SHP77 (cell line): ENCODE results near the gene PCBP4.

ENCODE experiments used
- DNase-seq, 2 experiments: peaks; one replicate each; lab custom pipeline; 2025; lab: John Stamatoyannopoulos, UW

Gene PCBP4

DNA sequence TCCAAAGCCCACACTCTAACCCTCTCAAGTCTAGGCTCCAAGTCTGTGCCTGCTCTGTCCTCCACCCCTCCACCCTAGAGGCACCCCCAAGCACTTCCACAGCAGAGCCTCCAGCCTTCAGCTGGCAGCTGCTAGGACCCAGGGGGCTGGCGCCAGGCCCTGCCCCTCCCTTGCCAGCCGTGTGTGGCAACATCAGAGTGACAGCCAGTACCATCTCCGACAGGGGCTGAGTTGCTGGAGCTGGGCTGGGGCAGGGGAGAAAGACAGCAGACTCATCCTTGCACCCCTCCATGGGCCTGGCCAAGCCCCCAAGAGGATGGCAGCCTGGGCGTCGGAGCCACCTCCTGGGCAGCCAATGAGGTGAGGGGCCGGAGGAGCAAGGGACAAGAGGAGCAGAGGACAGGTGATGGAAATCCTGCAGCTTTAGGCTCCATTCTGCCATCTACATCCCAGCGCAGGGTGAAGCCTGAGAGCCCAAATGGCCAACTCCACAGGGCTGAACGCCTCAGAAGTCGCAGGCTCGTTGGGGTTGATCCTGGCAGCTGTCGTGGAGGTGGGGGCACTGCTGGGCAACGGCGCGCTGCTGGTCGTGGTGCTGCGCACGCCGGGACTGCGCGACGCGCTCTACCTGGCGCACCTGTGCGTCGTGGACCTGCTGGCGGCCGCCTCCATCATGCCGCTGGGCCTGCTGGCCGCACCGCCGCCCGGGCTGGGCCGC is 11.9 kb downstream of the PCBP4 start, which contains the start of gene GPR62:
TSS of gene GPR62 (plus strand) at position 207 of the 718 bp plus-strand sequence. CDS start at position 479, 272 bp downstream.
- DNase-seq = peak in 1 of 2 experiments; percentile 25

DNA sequence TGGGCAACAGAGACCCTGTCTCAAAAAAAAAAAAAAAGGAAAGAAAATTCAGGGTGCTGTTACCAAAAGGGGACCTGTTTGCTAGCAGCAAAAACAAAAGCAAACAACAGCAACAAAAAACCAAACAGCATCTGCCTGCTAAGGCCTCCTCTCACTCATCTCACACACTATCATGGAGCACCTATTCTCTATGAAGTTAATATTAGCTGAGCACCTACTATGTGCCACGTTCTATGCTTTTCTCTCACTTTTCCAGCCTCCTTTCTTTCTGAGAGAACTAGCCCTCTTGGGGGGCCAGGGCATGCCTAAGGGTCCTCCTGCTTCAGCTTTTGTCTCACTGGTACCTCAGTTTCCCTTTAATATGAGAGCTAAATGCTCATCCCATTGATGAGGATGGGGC is 12.5 kb downstream of the PCBP4 start:
- DNase-seq = no peak

DNA sequence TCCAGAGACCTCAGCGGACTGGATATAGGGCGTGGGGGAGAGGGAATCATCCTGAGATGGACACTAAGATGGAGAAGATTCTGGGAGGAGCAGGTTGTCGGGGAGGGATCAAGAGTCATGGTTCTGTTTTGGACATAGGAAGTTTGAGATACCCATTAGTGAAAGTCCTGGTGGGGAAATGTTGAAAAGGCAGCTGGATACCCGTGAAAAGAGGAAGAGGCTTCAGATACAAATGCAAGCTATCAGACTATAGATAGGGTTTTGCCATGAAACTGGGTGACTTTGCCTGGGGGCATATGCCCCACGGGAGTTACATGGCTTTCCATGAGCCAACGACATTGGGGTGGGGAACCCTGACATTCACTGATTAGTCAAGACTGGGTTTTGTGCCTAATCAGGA is 13.1 kb downstream of the PCBP4 start:
- no peak for DNase-seq

DNA sequence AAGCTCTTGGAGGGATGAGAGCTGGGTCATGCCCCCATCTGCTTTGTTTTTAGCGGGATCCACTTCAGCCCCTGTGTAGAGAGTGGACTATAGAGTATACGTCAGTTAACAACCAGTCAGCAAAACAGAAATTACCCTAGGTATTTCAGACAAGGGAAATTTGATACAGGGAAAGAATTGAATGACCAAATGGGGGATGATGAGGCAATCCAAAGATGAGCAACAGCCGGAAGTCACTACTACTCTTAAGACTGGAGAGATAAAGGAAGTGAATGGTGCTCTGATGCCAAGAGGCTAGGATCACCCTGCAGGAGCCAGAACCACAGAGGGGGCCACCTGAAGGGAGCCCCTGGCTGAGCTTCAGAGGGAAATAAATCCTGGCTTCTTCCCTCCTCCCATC is 13.8 kb downstream of the PCBP4 start:
- DNase-seq = peak in 1 of 2 experiments; percentile 18

DNA sequence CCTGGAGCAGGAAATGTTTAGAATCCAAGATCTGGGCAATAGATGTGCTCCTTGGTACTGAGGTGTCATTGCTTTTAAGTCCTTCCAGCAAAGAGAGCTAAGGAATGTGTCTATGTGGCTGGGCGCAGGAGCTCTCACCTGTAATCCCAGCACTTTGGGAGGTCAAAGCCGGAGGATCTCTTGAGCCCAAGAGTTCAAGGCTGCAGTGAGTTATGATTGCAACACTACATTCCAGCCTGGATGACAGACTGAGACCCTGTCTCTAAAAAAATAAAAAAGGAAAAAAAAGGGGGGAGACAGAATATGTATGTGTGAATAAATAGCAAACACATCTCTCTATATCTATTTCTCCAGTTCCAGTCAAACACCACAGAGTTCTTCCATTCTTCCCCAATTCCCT is 16.4 kb downstream of the PCBP4 start:
- DNase-seq = no peak

DNA sequence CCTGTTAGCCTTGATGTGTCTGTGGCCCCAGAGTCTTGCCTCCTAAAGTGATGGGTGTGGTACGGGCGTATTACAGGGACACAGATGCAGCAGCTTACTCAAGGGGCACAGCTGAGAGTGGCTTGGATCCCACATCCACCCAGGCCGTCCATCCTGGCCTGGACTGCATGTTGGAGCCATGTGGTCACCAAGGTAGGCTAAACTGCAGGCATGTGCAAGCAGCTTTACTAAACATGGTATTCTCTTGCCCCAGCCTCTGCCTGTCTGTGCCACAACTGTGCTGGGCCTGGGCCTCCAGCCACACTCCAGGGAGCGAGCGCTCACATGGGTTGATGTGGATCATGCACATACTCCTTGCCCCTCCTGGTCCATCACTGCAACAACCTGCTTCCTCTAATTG is 18.1 kb downstream of the PCBP4 start:
- no peak for DNase-seq

DNA sequence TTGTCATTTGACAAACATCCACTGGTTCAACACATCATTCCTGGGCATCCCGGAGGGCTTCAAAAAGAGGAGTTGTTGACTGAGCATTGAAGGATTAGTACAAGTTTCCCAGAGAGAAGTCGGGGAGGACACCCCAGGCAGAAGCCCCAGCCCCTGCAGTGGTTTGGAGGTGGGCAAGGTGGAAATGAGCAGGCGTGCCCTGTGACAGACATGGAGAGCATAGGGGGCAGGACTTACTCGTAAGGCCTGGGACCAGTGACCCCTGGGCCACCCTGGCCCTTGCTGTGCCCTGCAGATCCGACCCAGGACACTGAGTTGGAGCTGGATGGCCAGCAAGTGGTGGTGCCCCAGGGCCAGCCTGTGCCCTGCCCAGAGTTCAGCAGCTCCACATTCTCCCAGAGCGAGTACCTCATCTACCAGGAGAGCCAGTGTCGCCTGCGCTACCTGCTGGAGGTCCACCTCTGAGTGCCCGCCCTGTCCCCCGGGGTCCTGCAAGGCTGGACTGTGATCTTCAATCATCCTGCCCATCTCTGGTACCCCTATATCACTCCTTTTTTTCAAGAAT is 19.2 kb downstream of the PCBP4 start:
- no peak for DNase-seq

DNA sequence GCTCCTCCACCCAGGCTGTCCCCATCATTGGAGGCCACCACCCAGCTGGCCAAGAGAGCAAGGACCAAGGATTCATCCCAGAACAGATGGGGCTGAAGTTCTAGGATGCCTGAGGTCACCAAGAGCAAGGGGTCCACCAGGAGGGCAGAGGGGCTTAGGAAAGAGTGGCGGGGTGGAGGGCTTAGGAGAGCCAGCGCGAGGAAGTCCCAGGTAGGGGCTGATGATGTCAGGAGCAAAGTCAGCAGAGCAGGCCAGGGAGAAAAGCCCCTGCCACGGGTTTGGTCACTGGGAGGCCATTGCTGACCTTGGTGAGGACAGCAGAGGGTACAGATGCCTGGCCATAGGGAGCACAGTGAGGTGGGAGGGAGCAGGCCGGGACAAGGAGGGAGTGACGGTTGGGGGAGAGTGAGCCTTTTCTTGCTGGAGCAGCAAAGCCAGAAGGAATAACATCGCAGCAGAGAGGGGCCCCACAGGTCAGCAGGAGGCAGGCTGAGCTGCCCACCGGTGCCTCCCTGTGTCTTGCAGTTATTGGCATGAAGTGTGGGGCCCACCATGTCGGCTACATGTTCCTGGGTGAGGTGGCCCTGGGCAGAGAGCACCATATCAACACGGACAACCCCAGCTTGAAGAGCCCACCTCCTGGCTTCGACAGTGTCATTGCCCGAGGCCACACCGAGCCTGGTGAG is 19.9 kb downstream of the PCBP4 start:
- DNase-seq = no peak

DNA sequence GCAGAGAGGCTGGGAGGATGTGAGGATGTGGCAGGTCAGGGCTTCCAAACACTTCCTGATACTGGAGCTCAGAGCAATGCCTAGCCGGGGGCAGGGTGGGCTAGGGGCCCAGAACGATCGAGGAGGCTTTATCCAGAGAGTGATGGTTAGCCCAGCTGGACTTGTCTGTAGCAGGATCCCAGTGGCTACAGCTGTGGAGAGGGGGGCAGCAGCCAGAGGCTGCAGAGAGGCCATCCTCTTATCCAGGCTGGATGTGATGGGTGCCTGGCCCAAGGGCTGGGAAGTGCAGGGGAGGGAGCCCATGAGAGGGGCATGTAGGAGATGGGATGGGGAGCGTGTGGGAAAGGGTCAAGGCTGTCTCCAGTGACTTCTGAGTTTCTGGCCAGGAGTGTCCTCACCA is 20.5 kb downstream of the PCBP4 start:
- no peak for DNase-seq

DNA sequence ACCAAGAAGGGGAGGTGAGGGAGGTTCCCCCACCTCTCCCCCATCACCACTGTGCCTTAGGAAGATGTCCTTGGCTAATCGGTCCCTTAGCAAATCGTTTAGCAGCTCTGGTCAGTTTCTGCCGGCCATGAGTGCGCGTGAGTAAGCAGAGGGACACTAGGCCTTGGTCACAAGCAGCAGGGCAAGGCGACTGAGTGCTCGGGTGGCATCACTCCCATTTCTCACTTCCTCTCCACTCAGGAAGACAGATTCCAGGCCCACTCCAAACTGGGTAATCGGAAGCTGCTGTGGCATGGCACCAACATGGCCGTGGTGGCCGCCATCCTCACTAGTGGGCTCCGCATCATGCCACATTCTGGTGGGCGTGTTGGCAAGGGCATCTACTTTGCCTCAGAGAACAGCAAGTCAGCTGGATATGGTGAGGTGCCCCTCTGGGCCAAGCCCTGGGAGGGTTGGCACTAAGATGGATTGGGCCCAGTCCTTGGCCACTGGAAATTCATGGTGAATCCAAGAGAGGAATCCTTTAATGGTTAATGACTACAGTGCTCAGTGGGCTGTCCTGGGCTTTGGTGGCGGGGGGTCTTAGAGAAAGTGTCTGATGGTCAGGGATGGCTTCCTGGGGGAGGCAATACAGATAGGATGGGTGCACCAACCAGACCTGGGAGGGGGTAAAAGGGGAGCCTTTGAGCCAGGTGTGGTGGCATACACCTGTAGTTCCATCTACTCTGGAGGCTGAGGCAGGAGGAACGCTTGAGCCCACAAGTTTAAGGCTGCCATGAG is 21.1 kb downstream of the PCBP4 start:
- no peak for DNase-seq

DNA sequence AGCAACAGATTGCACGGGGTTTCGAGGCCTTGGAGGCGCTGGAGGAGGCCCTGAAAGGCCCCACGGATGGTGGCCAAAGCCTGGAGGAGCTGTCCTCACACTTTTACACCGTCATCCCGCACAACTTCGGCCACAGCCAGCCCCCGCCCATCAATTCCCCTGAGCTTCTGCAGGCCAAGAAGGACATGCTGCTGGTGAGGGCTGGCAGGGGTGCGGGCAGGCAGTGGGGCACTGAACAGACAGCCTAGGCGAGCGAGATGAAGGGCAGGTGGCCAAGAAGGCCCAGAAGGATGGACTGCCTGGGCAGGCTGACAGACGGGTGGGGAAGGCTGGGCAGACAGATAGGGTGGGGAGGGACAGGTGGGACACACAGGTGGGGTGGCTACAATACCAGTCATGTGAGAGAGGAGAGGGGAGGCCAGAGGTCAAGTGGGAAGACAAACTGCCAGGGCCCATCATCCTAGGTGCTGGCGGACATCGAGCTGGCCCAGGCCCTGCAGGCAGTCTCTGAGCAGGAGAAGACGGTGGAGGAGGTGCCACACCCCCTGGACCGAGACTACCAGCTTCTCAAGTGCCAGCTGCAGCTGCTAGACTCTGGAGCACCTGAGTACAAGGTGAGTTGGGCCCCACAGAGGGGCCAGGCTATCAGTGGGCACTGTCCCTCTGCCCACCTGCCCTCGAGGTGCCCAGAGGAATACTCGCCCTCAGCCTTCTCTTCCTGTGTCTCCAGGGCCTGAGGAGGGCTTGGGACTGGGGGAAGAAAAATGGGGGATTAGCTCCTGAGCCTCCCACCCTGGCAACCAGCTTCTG is 22.0 kb downstream of the PCBP4 start:
- DNase-seq = no peak

DNA sequence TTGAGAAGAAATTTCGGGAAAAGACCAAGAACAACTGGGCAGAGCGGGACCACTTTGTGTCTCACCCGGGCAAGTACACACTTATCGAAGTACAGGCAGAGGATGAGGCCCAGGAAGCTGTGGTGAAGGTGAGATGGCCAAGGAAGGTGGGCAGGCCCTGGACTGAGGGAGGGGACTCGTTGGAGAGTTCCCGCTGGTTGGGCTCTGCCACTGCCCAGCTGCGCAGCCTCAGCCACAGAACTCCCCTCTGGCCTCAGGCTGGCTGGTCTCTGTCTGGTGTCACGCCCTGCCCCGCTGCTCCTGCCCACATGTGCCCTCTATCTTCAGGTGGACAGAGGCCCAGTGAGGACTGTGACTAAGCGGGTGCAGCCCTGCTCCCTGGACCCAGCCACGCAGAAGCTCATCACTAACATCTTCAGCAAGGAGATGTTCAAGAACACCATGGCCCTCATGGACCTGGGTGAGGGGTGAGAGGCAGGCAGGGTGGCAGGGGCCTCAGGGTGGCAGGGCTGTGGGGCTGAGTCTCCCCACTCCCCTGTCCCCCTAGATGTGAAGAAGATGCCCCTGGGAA is 22.7 kb downstream of the PCBP4 start:
- DNase-seq = no peak

DNA sequence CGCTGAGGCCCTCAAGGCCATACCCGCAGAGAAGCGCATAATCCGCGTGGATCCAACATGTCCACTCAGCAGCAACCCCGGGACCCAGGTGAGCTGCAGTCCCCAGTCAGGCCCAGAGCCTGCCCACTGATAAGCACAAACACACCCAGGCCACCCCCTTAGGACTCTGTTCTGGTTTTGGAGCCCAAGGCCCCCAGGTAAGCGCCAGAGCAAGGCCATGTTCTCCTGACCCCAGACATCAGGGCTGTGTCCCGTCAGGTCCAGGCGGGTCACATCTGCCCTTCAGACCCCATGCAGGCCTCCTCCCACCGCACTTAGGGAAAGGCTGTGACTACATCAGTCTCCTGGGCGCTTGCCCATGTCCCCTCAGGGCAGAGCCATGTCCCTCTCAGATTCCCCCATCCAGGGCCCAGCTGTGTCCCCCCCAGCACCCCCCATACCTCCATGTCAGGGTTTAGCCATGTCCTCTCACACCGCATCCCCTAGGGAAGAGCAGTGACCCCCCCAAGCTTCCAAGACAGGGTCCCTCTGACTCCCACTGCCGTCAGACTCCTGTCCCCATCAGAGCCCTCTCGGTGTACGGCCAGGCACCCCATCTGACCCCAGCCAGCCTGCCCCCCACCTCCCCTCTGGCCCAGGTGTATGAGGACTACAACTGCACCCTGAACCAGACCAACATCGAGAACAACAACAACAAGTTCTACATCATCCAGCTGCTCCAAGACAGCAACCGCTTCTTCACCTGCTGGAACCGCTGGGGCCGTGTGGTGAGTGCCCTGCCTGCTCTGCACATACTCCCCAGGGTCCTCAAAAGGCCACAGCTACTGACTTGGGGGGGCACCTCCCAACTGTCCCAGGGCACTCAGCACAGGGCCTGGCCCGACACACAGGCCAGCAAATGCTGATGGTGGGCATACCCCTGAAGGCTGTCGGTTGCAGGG is 23.5 kb downstream of the PCBP4 start:
- no peak for DNase-seq

DNA sequence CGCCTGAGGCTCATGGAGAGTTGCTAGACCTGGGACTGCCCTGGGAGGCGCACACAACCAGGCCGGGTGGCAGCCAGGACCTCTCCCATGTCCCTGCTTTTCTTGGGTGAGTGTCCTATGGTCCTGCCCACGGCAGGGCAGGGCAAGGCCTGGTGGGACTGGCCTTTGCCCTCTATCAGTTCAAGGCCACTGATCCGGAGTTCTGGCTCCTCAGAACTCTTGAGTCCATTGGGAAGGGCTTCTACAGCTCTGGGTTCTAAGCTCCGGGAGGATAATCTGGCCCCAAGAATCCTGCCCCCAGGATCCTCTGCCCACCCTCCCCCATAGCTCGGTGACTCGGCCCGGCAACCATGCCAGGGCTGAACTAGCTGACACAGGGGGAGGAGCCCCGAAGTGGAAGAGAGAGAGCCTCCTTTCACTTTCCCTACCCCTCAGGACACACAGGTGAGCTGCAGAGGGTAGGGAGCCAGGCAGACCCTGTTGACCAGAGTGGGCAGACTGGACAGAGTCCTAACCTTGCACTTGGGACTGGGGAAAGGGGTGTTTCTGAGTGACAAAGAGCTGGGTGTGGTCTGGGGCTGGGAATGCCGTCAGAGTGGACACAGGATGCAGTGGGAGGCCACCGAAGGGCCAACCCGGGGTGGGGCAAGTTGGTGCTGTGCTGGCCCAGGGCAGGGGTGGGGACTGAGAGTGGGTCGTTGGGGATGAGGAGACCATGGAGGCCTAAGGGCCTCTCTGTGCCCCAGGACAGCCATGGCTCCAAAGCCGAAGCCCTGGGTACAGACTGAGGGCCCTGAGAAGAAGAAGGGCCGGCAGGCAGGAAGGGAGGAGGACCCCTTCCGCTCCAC is 24.4 kb downstream of the PCBP4 start:
- DNase-seq = peak; percentile 17 to 39

DNA sequence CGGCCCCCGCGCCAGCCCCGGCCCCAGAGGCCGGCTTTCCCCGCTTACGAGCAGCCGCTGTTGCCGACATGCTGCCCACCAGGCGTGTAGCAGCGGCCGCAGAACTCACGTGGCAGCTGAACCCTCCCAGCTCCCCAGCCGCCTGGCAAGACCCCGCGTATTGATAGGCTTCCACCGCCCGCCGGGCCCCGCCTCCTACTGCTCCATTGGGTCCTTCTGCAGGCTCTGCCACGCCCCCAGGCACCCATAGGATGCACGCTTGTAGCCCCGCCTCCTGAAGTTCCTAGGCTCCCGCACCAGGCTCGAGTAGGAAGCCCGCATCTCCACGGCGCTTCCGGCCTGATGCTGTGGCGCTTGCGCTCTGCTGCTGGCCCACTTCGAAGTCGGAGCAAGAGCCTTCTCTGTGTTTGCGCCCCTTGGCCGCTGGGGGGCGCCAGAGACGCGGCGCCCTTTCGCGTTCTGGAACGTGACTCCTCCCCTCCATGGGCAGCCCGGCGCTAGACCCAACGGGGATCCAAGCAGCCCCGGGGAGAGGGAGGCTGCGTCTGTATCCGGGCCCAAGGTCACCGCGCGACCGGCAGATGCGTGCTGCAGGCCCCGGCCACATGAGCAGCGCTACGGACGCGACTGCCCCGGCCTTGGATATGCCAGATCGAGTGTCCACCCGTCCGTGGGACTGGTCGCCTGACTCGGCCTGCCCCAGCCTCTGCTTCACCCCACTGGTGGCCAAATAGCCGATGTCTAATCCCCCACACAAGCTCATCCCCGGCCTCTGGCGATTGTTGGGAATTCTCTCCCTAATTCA is 25.3 kb downstream of the PCBP4 start, which contains the start of the genes PARP3 and RRP9:
TSS of gene PARP3 (plus strand) at position 566 of the 805 bp plus-strand sequence. CDS start 993 bp downstream, outside the sequence.
TSS of gene RRP9 (minus strand) at position 107 of the 805 bp plus-strand sequence. CDS start at position 70, 37 bp downstream.
- DNase-seq = peak; percentile 98 to 100

DNA sequence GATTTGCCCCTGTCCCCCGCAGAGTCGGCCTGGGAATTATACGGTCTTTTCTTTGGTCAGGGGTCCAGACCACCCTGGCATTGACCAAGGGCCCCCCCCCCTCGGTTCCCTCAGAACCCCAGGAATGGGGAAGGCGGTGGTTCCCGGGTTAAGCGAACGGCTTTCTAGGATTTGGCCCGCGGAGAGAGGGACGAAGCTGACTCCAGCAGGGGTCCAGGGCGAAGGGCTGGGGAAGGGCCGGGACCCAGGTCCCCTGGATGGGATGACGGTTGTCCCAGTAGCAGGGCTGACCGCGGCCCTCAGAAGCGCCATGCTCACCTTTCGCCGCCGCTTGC is 25.8 kb downstream of the PCBP4 start:
- DNase-seq = no peak

DNA sequence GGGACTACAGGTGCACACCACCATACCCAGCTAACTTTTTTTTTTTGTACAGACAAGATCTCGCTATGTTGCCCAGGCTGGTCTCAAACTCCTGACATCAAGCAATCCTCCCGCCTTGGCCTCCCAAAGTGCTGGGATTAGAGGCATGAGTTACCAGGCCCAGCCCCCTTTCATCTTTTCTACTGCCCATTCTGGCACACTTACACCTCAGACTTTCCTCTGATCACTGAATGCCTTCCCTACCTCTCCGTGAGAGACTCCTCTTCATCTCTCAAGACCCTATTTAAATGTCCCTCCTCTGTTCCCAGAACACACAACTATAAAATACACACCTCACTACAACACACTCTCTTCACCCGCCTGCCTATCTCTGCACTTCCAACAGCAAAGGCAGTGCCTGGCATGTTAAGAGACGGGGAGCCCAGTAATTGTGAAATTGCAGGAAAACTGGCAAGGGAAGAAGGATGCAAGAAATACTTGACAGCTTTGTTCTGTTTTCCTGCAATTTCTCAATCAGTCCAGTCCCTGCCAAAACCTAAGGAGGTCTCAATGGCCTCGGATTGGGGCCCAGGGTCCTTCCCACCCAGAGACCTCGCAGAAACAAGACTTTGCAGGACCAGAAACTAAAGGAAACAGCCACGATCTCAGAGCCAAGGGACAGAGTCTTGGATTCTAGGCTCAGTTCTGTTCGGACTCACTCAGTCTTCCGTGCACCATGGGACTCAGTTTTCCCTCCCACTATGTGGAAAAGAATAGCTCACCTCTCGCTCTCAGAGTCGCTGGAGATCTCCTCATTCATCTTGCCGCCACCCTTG is 26.4 kb downstream of the PCBP4 start:
- no peak for DNase-seq
